Right lobe of liver (tissue), 6 donors: ENCODE data around the gene CD59. TPM values are rescaled to one million over a fixed set of nuclear protein-coding genes. Genes with fewer than 3 reads are reported as not detected.

ENCODE experiments used
- ATAC-seq, 4 donors: fragments of 200-7000 bp; cut with Tn5 transposase; one replicate each; pipeline ENCODE4 v1.9.1; 2020; ENCODE audit warnings: mild to moderate bottlenecking in 4 of 4, moderate library complexity in 4 of 4
- DNase-seq, 3 donors: peaks; one replicate each; pipeline ENCODE4 v3.0.0-alpha.2; 2020
- H3K27ac ChIP-seq, 3 donors: fragments of 200-600 bp; one replicate each; pipeline ENCODE4 v1.8.0; 2022
- H3K27me3 ChIP-seq, 2 donors: fragments of 200-600 bp; one replicate each; pipeline ENCODE4 v1.8.0; 2022
- H3K36me3 ChIP-seq, 4 donors: fragments of 200-600 bp; sonication (generic) in 1 of 4; one replicate each; pipeline versions ENCODE4 v1.5.1 to v1.8.0; 2017 to 2022; ENCODE audit warnings: control low read depth in 1 of 4
- H3K4me1 ChIP-seq, 4 donors: fragments of 200-600 bp; sonication (generic) in 1 of 4; one replicate each; pipeline versions ENCODE4 v1.5.1 to v1.8.0; 2017 to 2022; ENCODE audit warnings: control low read depth in 1 of 4
- H3K4me3 ChIP-seq, 3 donors: fragments of 200-600 bp; one replicate each; pipeline ENCODE4 v1.8.0; 2022
- H3K9me3 ChIP-seq, 4 donors: fragments of 200-600 bp; sonication (generic) in 1 of 4; one replicate each; pipeline versions ENCODE4 v1.5.1 to v1.8.0; 2017 to 2022; ENCODE audit warnings: control low read depth in 1 of 4
- CTCF ChIP-seq, 4 donors: fragments of 200-600 bp in 3 of 4; fragments of 450-650 bp in 1 of 4; IDR thresholded peaks; one replicate each; pipeline versions ENCODE4 v1.5.1 to v1.8.0; 2016 to 2022; ENCODE audit warnings: antibody characterized with exemption in 4 of 4, mild to moderate bottlenecking in 2 of 4
- POLR2A ChIP-seq: fragments of 450-650 bp; IDR thresholded peaks from one replicate; pipeline ENCODE4 v1.6.1; 2017; ENCODE audit warnings: antibody characterized with exemption, mild to moderate bottlenecking
- WGBS: methylation state at CpG from one replicate; pipeline ENCODE4 v1.1.6; 2018; ENCODE audit warnings: low coverage, low lambda C conversion rate; ENCODE audit not compliant: insufficient coverage; ENCODE audit errors: missing lambda C conversion rate; 5-methylcytosine and 5-hydroxymethylcytosine counted together
- intact Hi-C, 2 donors: fragments of 100-400 bp; cut with DNase I; formaldehyde crosslinking; loops; one replicate each; pipeline versions ENCODE4 v1.11.2 to v1.14.1; 2022
- total RNA-seq, 6 experiments: library from RNA; depleted of rRNA in 2 of 6; stranded (reverse); fragments of >200 nt in 2 of 6; fragmentation: NEBNext Ultra II Directional in 3 of 6; extraction: Animal tissue kit (Norgen Biotek cat#: 25700) in 3 of 6; gene quantifications; one replicate each; pipeline versions ENCODE4 v1.1.0 to v1.2.4, GENCODE V29; 2016 to 2023
- donor health status: DM: no; HTN: yes; CAD: no.
- donor health status: DM: no; HTN: no; CAD: no.
- donor health status: DM: no; HTN: no; CAD: no.
- donor health status: DM: no; HTN: yes; CAD: no.
- donor health status: DM: no; HTN: yes; CAD: no.

CD59 gene
- total RNA-seq, 6 experiments from 2014 or later, result 145 to 314 (median 197) TPM

- WGBS, result 76% methylated on average over 2 of the region's 6 CpGs
- H3K36me3 ChIP-seq, result no peaks in the 10 kb centered on the region
- no peak overlapping the region for H3K27ac ChIP-seq
- DNase-seq, result no peak
- H3K4me1 ChIP-seq, result no peaks in the 10 kb centered on the region
- TF ChIP-seq POLR2A (no peak), CTCF (IDR thresholded peaks at IDR 0.05) (no peak)
- H3K9me3 ChIP-seq, result no peaks in the 10 kb centered on the region
- no peaks in the 10 kb centered on the region for H3K27me3 ChIP-seq
- intact Hi-C loops, result no loop called here
- ATAC-seq, result no peak
- no peak overlapping the region for H3K4me3 ChIP-seq
Measured at GRCh38 chr11:33668951-33669596, 67.1 kb downstream of the CD59 start.

DNA sequence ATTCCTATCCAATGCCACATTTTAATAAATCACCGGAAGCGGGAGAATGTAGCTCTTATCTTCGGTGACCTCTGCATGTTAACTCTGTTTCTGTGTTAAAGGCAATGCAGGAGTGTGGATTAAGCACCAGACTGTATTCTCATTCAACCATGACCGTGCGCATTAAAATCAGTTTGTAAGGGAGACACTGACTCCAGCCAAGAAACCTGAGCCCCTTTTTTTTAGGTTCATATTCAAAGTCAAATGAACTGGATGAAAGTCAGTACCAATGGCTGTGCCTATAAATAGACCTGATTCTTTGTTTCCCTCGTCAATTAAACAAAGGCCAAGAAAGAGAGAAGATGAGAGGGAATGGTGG lies 67.8 kb downstream of the CD59 start:
- DNase-seq (no peak), ATAC-seq (no peak)
- H3K36me3 ChIP-seq, result no peaks in the 10 kb centered on the region
- no peaks in the 10 kb centered on the region for H3K9me3 ChIP-seq
- 85% methylated on average over 6 of the region's 6 CpGs for WGBS
- intact Hi-C loops, result no loop called here
- H3K4me3 ChIP-seq, result no peak overlapping the region
- H3K4me1 ChIP-seq, result no peaks in the 10 kb centered on the region
- no peak overlapping the region for H3K27ac ChIP-seq
- TF ChIP-seq POLR2A, result no peak
- no peaks in the 10 kb centered on the region for H3K27me3 ChIP-seq

DNA sequence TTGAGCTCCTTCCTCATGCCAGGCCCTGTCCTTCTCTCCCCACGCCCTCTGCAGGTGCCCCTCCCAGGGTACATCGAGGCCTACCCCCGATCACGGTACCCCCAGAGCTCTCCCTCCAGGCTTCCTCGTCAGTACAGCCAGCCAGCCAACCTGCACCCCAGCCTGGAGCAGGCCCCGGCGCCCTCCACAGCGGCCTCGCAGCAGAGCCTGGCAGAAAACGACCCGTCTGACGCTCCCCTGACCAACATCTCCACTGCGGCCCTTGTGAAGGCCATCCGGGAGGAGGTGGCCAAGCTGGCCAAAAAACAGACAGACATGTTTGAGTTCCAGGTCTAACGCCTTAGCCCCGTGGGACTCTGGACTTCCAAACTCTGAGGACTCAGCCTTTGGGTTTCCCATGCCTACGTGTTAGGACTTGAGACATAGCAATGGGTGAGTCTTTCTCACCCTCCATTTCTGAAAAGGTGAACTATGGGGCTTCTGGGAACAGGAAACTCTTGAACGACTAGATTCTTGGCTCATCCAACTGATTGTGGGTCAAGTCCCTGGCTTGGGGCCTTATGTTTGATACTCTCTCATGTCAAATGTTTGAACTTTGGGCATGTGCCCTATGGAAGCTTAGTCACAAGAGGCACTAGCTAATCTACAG lies 68.3 kb downstream of the CD59 start:
- H3K4me3 ChIP-seq, result no peak overlapping the region
- H3K9me3 ChIP-seq, result no peaks in the 10 kb centered on the region
- intact Hi-C loops, result no loop called here
- WGBS, result 71% methylated on average over 9 of the region's 18 CpGs
- TF ChIP-seq CTCF (IDR thresholded peaks at IDR 0.05) (no peak), POLR2A (no peak)
- ATAC-seq (no peak), DNase-seq (no peak)
- no peaks in the 10 kb centered on the region for H3K27me3 ChIP-seq
- no peak overlapping the region for H3K27ac ChIP-seq
- H3K36me3 ChIP-seq, result no peaks in the 10 kb centered on the region
- H3K4me1 ChIP-seq, result no peaks in the 10 kb centered on the region

DNA sequence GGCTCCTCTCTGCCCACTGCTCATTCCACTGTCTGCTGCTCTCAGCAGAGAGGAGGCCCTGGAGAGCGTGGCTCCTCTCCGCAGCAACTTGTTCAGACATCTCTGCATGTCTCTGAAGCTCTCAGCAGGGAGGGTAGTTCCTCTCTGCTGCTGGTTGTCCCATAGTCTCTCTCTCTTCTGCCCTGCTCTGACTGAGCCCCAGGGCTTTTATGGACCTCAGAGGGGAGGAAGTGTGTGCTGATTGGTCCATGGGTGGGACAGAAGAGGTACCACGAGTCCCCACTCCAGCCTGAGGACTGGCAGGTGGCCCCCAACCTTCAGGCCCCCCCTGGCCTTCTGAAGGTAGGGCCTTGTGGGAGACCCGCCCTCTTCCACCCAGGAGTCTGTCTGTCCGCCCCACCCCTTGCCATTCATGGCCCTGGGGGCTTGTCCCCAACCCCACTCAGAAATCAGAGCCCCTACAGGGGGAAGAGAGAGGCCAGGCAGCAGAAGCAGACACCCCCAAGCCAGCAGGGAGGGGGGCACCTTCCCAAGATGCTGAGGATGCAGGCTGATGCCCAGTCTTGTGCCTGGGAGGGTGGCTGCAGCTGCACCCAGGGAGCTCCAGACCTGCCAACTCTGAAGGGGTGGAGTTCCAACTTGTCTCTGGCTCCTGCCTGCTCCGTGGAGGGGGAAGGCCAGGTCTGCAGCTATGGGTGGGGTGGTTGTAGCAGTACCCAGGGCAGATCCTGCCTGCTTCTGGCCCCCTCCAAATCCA lies 70.7 kb downstream of the CD59 start:
- WGBS, result 50% methylated on average over 2 of the region's 6 CpGs
- no peak overlapping the region for H3K27ac ChIP-seq
- H3K4me1 ChIP-seq, result no peaks in the 10 kb centered on the region
- no peak overlapping the region for H3K4me3 ChIP-seq
- peak in 1 of 4 donors; percentile 14 for ATAC-seq
- TF ChIP-seq POLR2A (no peak), CTCF (IDR thresholded peaks at IDR 0.05) (no peak)
- no peaks in the 10 kb centered on the region for H3K36me3 ChIP-seq
- no peak for DNase-seq
- H3K27me3 ChIP-seq, result no peaks in the 10 kb centered on the region
- H3K9me3 ChIP-seq, result no peaks in the 10 kb centered on the region
- intact Hi-C loops, result no loop called here

GRCh38 chr11:33664827-33665226 lies 71.4 kb downstream of the CD59 start:
- intact Hi-C loops, result no loop called here
- H3K27ac ChIP-seq, result no peak overlapping the region
- H3K27me3 ChIP-seq, result no peaks in the 10 kb centered on the region
- 56% methylated on average over 4 of the region's 4 CpGs for WGBS
- H3K4me1 ChIP-seq, result no peaks in the 10 kb centered on the region
- no peak for TF ChIP-seq CTCF (IDR thresholded peaks at IDR 0.05)
- no peak for TF ChIP-seq POLR2A
- H3K9me3 ChIP-seq, result no peaks in the 10 kb centered on the region
- ATAC-seq, result no peak
- no peak overlapping the region for H3K4me3 ChIP-seq
- no peak for DNase-seq
- no peaks in the 10 kb centered on the region for H3K36me3 ChIP-seq
